ENCODE measurements around the gene SEM1.
"Not testable (repeated sequence)": the region's sequence is repeated elsewhere in the genome, so short reads cannot be mapped to it uniquely, and the experiment has no call there.

SEM1 gene

DNA sequence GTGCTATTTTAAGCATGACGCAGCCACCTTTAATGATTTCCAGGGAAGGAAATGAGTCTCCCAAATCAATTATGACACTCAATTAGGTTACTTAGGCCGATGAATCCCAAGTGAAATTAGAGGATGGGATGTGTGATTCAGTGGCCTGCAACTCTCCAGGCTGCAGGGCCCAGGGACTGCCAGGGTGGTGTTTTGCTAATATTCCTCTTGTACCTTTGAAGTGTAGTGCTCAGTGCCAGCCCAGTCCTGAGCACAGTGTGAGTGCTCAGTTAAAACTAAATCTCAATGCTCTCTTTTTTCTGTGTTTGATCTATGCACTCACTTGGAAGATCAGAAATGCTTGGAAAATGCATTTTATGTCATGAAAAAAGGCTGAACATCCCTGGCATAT, 51.6 kb downstream of the SEM1 start:
- no peak for DNase-seq

DNA sequence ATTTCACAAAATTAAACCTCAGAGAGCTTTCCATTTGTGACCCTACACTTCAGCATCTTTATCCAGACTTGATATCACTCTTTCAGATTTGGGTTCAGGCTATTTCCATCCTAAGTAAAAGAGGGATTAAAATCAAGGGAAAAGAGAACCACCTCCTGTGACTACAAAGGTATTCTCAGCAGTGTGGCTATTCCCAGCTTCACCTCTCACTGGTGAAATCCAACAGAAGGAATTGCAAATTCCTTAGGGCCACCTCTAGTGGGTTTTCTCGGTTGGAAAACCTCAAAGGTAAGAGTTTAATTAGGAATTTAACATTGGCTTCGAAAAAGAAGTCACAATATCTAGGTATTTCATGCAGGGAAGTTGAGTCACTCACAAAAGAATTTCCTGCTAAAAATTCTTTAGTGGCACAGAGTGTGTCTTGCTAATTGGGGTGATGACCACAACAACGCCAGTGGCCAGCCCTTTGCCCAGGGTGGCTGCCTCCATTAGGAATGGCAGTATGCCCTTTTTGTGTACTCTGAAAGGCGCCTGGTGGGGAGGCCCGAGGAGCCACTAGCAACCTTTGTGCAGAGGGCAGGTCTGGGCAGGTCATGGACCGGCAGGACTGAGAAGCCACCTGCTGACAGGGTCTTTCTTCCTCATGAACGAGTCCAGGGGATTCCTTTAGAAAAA, 52.2 kb downstream of the SEM1 start:
- DNase-seq, result no peak

DNA sequence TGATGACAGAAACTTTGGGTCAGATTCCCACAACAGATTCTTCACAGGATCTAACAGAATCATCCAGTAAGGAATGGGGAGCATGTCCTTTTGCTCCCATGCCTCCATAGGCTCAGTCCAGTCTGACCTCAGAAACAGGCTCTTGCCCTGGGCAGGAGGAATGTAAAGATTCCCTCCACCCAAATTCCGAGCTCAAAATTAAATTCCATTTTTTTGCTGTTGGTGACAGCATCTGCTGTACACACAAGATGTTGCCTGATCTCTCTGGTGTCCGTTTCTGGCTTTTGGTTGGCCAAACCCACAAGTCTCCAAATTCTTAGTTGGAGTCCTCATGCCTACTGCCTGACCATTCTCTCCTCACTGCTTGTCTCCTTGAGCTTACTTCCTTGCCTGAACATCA, 53.7 kb downstream of the SEM1 start:
- no peak for DNase-seq

DNA sequence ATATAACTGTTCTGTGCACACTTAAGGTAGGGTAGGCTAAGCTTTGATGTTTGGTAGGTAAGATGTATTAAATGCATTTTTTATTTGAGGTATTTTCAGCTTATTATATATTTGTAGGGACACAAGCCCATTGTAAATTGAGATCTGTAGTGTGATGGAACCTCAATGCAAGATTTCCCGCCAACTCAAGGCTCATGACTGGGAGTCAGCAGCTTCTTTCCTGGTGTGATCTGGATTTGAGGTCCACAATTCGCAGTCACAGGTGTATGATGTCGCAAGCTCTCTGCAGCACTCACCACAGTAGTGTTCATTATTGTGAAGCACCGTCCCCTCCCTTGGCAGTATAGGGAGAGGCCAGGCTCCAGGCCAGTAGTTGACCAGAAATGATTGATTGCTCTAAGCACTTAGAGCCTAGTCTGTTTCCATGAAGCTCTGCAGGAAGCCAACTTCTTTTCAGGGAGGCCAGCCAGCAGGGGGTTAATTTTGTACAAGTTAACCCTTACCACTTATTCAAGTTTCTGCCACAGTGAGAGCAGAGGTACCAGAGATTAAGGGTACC, 54.9 kb downstream of the SEM1 start:
- DNase-seq, result no peak

DNA sequence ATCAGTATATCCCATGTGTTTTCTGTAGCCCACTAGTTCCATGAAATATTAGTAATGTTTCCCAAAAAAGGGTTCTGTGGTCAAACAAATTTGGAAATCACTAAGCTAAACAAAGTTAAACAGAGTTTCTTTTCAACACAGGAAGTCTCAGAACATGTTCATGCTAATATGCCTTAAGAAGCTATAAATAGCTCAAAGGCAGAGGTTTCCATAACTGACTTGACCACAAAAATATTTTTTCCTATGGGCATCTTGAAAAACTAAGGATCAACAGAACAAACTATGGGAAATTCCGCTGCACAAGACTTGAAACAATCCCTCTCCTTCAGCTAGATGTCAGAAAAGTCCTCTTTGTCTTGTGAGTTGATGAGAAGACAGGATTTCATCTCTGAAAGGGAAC, 59.7 kb downstream of the SEM1 start:
- DNase-seq, result no peak

DNA sequence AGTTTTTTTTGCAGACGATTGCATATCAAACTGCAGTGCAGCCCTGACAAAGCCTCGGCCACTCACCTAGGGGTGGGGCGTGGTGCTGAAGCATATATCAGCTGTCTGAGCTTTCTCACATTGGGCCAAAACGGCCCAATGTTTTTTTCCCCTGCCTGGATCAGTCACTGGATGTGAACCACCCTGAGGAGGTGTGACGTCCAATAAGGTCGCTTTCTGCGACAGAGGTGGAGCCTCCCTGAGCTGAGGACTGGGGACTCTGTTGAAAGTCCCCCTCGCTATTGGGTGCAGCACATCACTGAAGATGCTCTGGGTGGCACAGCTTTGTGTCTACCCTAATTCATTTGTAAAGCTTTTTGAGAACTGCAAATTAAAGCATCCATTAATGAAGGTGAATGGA, 60.9 kb downstream of the SEM1 start:
- no peak for DNase-seq

DNA sequence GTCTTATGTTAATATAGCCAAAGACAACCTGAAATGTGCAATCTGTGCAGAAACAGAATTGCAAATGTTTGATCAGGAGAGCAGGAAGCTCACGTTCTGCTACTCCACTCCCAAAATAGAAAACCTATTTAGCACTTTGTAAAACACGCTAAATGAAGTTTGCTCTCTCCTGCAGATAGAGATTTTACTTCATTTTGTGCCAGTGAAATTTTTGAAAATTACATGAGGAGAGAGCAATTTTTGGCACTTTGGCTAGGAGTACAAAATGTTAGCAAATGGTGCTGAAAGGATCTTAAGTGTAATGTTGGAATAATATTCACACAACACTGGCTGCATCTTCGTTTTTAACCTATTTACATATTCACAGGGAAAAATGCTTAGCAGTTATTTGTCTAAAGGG, 61.9 kb downstream of the SEM1 start:
- DNase-seq, result no peak

DNA sequence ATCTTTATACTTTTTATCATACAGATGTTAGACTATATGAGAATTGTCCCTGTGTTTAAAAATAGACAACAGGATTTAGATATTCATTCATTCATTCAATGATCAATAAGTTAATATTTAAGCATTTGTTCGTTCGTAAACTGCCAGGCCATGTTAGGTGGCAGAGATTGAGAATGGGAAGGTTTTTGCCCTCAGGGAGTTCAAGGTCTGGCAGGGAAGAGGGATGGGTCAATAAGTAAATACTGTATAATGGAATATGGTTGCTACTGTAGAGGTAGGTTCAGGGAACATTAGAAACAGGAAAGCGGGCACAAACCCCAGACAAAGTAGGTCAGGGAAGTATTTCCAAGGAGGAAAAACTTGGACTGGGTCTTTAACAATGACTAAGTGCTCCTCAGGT, 64.6 kb downstream of the SEM1 start:
- no peak for DNase-seq

DNA sequence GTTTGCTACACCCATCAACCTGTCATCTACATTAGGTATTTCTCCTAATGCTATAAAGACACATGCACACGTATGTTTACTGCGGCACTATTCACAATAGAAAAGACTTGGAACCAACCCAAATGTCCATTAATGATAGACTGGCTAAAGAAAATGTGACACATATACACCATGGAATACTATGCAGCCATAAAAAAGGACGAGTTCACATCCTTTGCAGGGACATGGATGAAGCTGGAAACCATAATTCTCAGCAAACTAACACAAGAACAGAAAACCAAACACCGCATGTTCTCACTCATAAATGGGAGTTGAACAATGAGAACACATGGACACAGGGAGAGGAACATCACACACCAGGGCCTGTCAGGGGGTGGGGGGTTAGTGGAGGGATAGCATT, 66.2 kb downstream of the SEM1 start:
- not testable (repeated sequence) for DNase-seq

DNA sequence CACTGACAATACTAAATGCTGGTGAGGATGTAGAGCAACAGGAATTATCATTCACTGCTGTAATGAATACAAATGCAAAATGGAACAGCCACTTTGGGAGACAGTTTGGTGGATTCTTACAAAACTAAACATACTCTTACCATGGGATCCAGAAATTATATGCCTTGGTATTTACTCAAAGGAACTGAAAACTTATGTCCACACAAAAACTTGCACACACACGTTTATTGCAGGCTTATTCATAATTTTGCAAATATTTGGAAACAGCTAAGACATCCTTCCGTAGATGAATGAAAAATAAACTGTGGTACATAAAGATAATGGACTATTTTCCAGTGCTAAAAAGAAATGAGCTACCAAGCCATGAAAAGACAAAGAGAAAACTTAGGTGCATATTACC, 69.6 kb downstream of the SEM1 start:
- no peak for DNase-seq

All from NCI-H1436 (cell line).